ENCODE data around the gene TTBK2. TPM values are rescaled to one million over a fixed set of nuclear protein-coding genes. Genes with fewer than 3 reads are reported as not detected.
A peak's percentile ranks its signal among the peaks of the same experiment; 100 is the strongest.

Gene TTBK2
- polyA plus RNA-seq, 3 donors = 3.7 to 9.0 (median 5.7) TPM

DNA sequence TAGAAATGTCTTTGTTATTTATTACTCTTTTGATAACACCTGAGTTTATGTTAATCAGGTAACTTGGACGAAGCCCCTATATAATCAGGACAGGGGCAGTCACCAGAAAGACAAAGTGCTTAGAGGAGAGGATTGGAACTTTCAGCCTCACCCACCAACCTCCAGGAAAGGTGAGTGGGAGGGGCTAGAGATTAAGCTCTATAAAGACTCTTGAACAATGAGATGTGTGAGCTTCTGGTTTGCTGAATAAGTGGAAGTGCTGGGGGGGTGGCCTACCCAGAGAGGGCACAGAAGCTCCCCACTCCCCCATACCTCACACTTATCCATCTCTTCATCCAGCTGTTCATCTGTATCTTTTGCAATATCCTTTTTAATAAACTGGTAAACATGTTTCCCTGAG is 73.9 kb downstream of the TTBK2 start:
- Mint-ChIP-seq H3K9me3 (peaks cover 4 to 16% (median 10%) of the 10 kb centered on the region in 7 donors), H3K27me3 (ENCODE audit: low read depth in 3 of 3) (no peaks in the 10 kb centered on the region), H3K4me3 (no peak overlapping the region), H3K27ac (peak overlapping the region in 1 of 7 donors; percentile 80), H3K36me3 (peaks cover 19 to 20% of the 10 kb centered on the region in 2 donors), H3K4me1 (peaks cover 1% of the 10 kb centered on the region)
- Histone ChIP-seq H2AFZ (ENCODE audit: insufficient read depth, low read depth, low read length, poor library complexity, severe bottlenecking) (no peak overlapping the region), H3K4me1 (ENCODE audit: control insufficient read depth in 1 of 2, insufficient read depth in 2 of 2, low read length in 2 of 2) (no peaks in the 10 kb centered on the region), H3K36me3 (replicated peaks in 1 of 2; ENCODE audit: control insufficient read depth in 1 of 2, insufficient read depth in 2 of 2, low read length in 2 of 2) (peaks cover 4 to 19% of the 10 kb centered on the region in 2 donors), H3K4me3 (replicated peaks in 1 of 3; ENCODE audit: low read depth in 2 of 3, low read length in 3 of 3) (no peak overlapping the region), H3K4me2 (replicated peaks; ENCODE audit: extremely low read depth, low read length, poor library complexity, severe bottlenecking) (no peak overlapping the region), H3K9ac (ENCODE audit: insufficient read depth, low read length, poor library complexity, severe bottlenecking) (no peak overlapping the region), H3K79me2 (ENCODE audit: insufficient read depth, low read length) (no peaks in the 10 kb centered on the region), H3K27me3 (ENCODE audit: control insufficient read depth in 2 of 2, insufficient read depth in 2 of 2, low read length in 2 of 2) (no peaks in the 10 kb centered on the region), H4K20me1 (ENCODE audit: insufficient read depth, low read length) (no peaks in the 10 kb centered on the region), H3K27ac (ENCODE audit: low read depth in 1 of 2, low read length in 2 of 2) (no peak overlapping the region), H3K9me3 (replicated peaks in 1 of 2; ENCODE audit: control insufficient read depth in 1 of 2, insufficient read depth in 1 of 2, low read length in 2 of 2) (peaks cover 6 to 10% of the 10 kb centered on the region in 2 donors)
- WGBS (ENCODE audit: insufficient coverage) = no CpG with 5 or more reads among the region's 1 CpG
- TF ChIP-seq, protein P1, sequence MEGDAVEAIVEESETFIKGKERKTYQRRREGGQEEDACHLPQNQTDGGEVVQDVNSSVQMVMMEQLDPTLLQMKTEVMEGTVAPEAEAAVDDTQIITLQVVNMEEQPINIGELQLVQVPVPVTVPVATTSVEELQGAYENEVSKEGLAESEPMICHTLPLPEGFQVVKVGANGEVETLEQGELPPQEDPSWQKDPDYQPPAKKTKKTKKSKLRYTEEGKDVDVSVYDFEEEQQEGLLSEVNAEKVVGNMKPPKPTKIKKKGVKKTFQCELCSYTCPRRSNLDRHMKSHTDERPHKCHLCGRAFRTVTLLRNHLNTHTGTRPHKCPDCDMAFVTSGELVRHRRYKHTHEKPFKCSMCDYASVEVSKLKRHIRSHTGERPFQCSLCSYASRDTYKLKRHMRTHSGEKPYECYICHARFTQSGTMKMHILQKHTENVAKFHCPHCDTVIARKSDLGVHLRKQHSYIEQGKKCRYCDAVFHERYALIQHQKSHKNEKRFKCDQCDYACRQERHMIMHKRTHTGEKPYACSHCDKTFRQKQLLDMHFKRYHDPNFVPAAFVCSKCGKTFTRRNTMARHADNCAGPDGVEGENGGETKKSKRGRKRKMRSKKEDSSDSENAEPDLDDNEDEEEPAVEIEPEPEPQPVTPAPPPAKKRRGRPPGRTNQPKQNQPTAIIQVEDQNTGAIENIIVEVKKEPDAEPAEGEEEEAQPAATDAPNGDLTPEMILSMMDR (IDR thresholded peaks at IDR 0.05) = no peak
- intact Hi-C loops (cut with micrococcal nuclease) = no loop called here
- no peak for DNase-seq

DNA sequence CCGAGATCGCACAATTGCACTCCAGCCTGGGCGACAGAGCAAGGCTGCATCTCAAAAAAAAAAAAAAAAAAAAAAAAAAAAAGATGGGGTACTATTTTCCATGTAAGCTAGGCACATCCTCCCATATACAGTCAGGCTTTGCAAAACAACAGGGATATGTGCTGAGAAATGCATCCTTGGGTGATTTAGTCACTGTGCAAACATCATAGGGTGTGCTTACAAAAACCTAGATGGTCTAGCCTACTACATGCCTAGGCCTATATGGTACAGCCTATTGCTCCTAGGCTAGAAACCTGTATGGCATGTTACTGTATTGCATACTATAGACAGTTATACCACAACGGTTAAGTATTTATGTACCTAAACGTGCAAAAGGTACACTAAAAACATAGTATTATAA is 75.0 kb downstream of the TTBK2 start:
- no peak overlapping the region for H3K4me3 Mint-ChIP-seq
- H3K27ac Mint-ChIP-seq = no peak overlapping the region
- Histone ChIP-seq H3K27me3 (ENCODE audit: control insufficient read depth in 2 of 2, insufficient read depth in 2 of 2, low read length in 2 of 2) (no peaks in the 10 kb centered on the region), H3K9me3 (replicated peaks in 1 of 2; ENCODE audit: control insufficient read depth in 1 of 2, insufficient read depth in 1 of 2, low read length in 2 of 2) (peaks cover 6 to 10% of the 10 kb centered on the region in 2 donors), H3K79me2 (ENCODE audit: insufficient read depth, low read length) (no peaks in the 10 kb centered on the region), H2AFZ (ENCODE audit: insufficient read depth, low read depth, low read length, poor library complexity, severe bottlenecking) (no peak overlapping the region), H3K36me3 (replicated peaks in 1 of 2; ENCODE audit: control insufficient read depth in 1 of 2, insufficient read depth in 2 of 2, low read length in 2 of 2) (peaks cover 4 to 19% of the 10 kb centered on the region in 2 donors), H3K27ac (ENCODE audit: low read depth in 1 of 2, low read length in 2 of 2) (no peak overlapping the region), H3K4me1 (ENCODE audit: control insufficient read depth in 1 of 2, insufficient read depth in 2 of 2, low read length in 2 of 2) (no peaks in the 10 kb centered on the region), H3K4me2 (replicated peaks; ENCODE audit: extremely low read depth, low read length, poor library complexity, severe bottlenecking) (no peak overlapping the region), H3K9ac (ENCODE audit: insufficient read depth, low read length, poor library complexity, severe bottlenecking) (no peak overlapping the region), H4K20me1 (ENCODE audit: insufficient read depth, low read length) (no peaks in the 10 kb centered on the region), H3K4me3 (replicated peaks in 1 of 3; ENCODE audit: low read depth in 2 of 3, low read length in 3 of 3) (no peak overlapping the region)
- H3K4me1 Mint-ChIP-seq = no peaks in the 10 kb centered on the region
- DNase-seq = no peak
- peaks cover 4 to 16% (median 10%) of the 10 kb centered on the region in 7 donors for H3K9me3 Mint-ChIP-seq
- TF ChIP-seq, protein P1 (IDR thresholded peaks at IDR 0.05) = no peak
- no peaks in the 10 kb centered on the region for H3K27me3 Mint-ChIP-seq (ENCODE audit: low read depth in 3 of 3)
- WGBS (ENCODE audit: insufficient coverage) = no CpG with 5 or more reads among the region's 5 CpGs
- intact Hi-C loops (cut with micrococcal nuclease) = no loop called here
- peaks cover 17% of the 10 kb centered on the region in 2 donors for H3K36me3 Mint-ChIP-seq
